ENCODE measurements around the gene RELL2.

RELL2 gene

GRCh38 chr5:141672841-141673813 lies 36.3 kb downstream of the RELL2 start:
- Histone ChIP-seq H3K4me1 (ENCODE audit: control insufficient read depth in 5 of 5, insufficient read depth in 5 of 5, low read length in 5 of 5) (peaks cover 0 to 3% (median 0%) of the 10 kb centered on the region in 5 donors), H3K27ac (ENCODE audit: low read depth, low read length) (no peak overlapping the region), H3K9ac (ENCODE audit: low read length in 5 of 5) (no peak overlapping the region), H3K27me3 (ENCODE audit: control insufficient read depth in 5 of 5, insufficient read depth in 4 of 5, low read length in 5 of 5) (no peaks in the 10 kb centered on the region), H3K36me3 (ENCODE audit: control insufficient read depth in 5 of 5, insufficient read depth in 5 of 5, low read length in 5 of 5) (peaks cover 0 to 61% (median 44%) of the 10 kb centered on the region in 5 donors), H3K4me3 (ENCODE audit: low read depth in 1 of 5, low read length in 5 of 5) (no peak overlapping the region), H3K9me3 (ENCODE audit: control insufficient read depth in 5 of 5, low read length in 5 of 5) (no peaks in the 10 kb centered on the region)

GRCh38 chr5:141674747-141675146 lies 38.0 kb downstream of the RELL2 start:
- Histone ChIP-seq H3K27ac (ENCODE audit: low read depth, low read length) (no peak overlapping the region), H3K4me1 (ENCODE audit: control insufficient read depth in 5 of 5, insufficient read depth in 5 of 5, low read length in 5 of 5) (peaks cover 0 to 10% (median 2%) of the 10 kb centered on the region in 5 donors), H3K36me3 (ENCODE audit: control insufficient read depth in 5 of 5, insufficient read depth in 5 of 5, low read length in 5 of 5) (peaks cover 0 to 53% (median 33%) of the 10 kb centered on the region in 5 donors), H3K4me3 (ENCODE audit: low read depth in 1 of 5, low read length in 5 of 5) (no peak overlapping the region), H3K9ac (ENCODE audit: low read length in 5 of 5) (no peak overlapping the region), H3K27me3 (ENCODE audit: control insufficient read depth in 5 of 5, insufficient read depth in 4 of 5, low read length in 5 of 5) (no peaks in the 10 kb centered on the region), H3K9me3 (ENCODE audit: control insufficient read depth in 5 of 5, low read length in 5 of 5) (no peaks in the 10 kb centered on the region)

GRCh38 chr5:141675672-141676071 lies 38.9 kb downstream of the RELL2 start:
- Histone ChIP-seq H3K27ac (ENCODE audit: low read depth, low read length) (no peak overlapping the region), H3K36me3 (ENCODE audit: control insufficient read depth in 5 of 5, insufficient read depth in 5 of 5, low read length in 5 of 5) (peaks cover 0 to 48% (median 24%) of the 10 kb centered on the region in 5 donors)

GRCh38 chr5:141677415-141677814 lies 40.6 kb downstream of the RELL2 start:
- H3K9ac ChIP-seq (ENCODE audit: low read length in 5 of 5), result no peak overlapping the region
- no peak overlapping the region for H3K4me3 ChIP-seq (ENCODE audit: low read depth in 1 of 5, low read length in 5 of 5)
- H3K36me3 ChIP-seq (ENCODE audit: control insufficient read depth in 5 of 5, insufficient read depth in 5 of 5, low read length in 5 of 5), result peaks cover 0 to 30% (median 7%) of the 10 kb centered on the region in 5 donors
- H3K27ac ChIP-seq (ENCODE audit: low read depth, low read length), result no peak overlapping the region
- H3K4me1 ChIP-seq (ENCODE audit: control insufficient read depth in 5 of 5, insufficient read depth in 5 of 5, low read length in 5 of 5), result peaks cover 2 to 32% (median 12%) of the 10 kb centered on the region in 5 donors
- H3K9me3 ChIP-seq (ENCODE audit: control insufficient read depth in 5 of 5, low read length in 5 of 5), result no peaks in the 10 kb centered on the region
- H3K27me3 ChIP-seq (ENCODE audit: control insufficient read depth in 5 of 5, insufficient read depth in 4 of 5, low read length in 5 of 5), result peaks cover 0 to 4% (median 0%) of the 10 kb centered on the region in 5 donors

More at GRCh38 chr5:141675672-141676071, 38.9 kb downstream of the RELL2 start:
- no peak overlapping the region for H3K4me3 ChIP-seq (ENCODE audit: low read depth in 1 of 5, low read length in 5 of 5)
- H3K27me3 ChIP-seq (ENCODE audit: control insufficient read depth in 5 of 5, insufficient read depth in 4 of 5, low read length in 5 of 5), result no peaks in the 10 kb centered on the region
- no peaks in the 10 kb centered on the region for H3K9me3 ChIP-seq (ENCODE audit: control insufficient read depth in 5 of 5, low read length in 5 of 5)
- H3K9ac ChIP-seq (ENCODE audit: low read length in 5 of 5), result no peak overlapping the region
- H3K4me1 ChIP-seq (ENCODE audit: control insufficient read depth in 5 of 5, insufficient read depth in 5 of 5, low read length in 5 of 5), result peaks cover 0 to 20% (median 3%) of the 10 kb centered on the region in 5 donors

GRCh38 chr5:141680178-141680577 lies 43.4 kb downstream of the RELL2 start:
- H3K4me1 ChIP-seq (ENCODE audit: control insufficient read depth in 5 of 5, insufficient read depth in 5 of 5, low read length in 5 of 5), result peaks cover 3 to 46% (median 21%) of the 10 kb centered on the region in 5 donors
- no peaks in the 10 kb centered on the region for H3K9me3 ChIP-seq (ENCODE audit: control insufficient read depth in 5 of 5, low read length in 5 of 5)
- peak overlapping the region; percentile 87 for H3K27ac ChIP-seq (ENCODE audit: low read depth, low read length)
- H3K27me3 ChIP-seq (ENCODE audit: control insufficient read depth in 5 of 5, insufficient read depth in 4 of 5, low read length in 5 of 5), result peaks cover 0 to 4% (median 0%) of the 10 kb centered on the region in 5 donors
- H3K9ac ChIP-seq (ENCODE audit: low read length in 5 of 5), result peak overlapping the region in 1 of 5 donors; percentile 21
- H3K36me3 ChIP-seq (ENCODE audit: control insufficient read depth in 5 of 5, insufficient read depth in 5 of 5, low read length in 5 of 5), result peaks cover 0 to 12% (median 0%) of the 10 kb centered on the region in 5 donors
- H3K4me3 ChIP-seq (ENCODE audit: low read depth in 1 of 5, low read length in 5 of 5), result peak overlapping the region in 3 of 5 donors; percentile 48 to 68 (median 66)

GRCh38 chr5:141680751-141681201 lies 44.0 kb downstream of the RELL2 start:
- Histone ChIP-seq H3K4me1 (ENCODE audit: control insufficient read depth in 5 of 5, insufficient read depth in 5 of 5, low read length in 5 of 5) (peaks cover 3 to 50% (median 21%) of the 10 kb centered on the region in 5 donors), H3K9me3 (ENCODE audit: control insufficient read depth in 5 of 5, low read length in 5 of 5) (no peaks in the 10 kb centered on the region), H3K36me3 (ENCODE audit: control insufficient read depth in 5 of 5, insufficient read depth in 5 of 5, low read length in 5 of 5) (peaks cover 0 to 11% (median 0%) of the 10 kb centered on the region in 5 donors), H3K9ac (ENCODE audit: low read length in 5 of 5) (peak overlapping the region in 2 of 5 donors; percentile 16 to 21), H3K4me3 (ENCODE audit: low read depth in 1 of 5, low read length in 5 of 5) (peak overlapping the region in 4 of 5 donors; percentile 51 to 68 (median 66)), H3K27ac (ENCODE audit: low read depth, low read length) (peak overlapping the region; percentile 87), H3K27me3 (ENCODE audit: control insufficient read depth in 5 of 5, insufficient read depth in 4 of 5, low read length in 5 of 5) (peaks cover 0 to 4% (median 0%) of the 10 kb centered on the region in 5 donors)

- Histone ChIP-seq H3K4me1 (ENCODE audit: control insufficient read depth in 5 of 5, insufficient read depth in 5 of 5, low read length in 5 of 5) (peaks cover 3 to 51% (median 21%) of the 10 kb centered on the region in 5 donors), H3K9me3 (ENCODE audit: control insufficient read depth in 5 of 5, low read length in 5 of 5) (no peaks in the 10 kb centered on the region), H3K4me3 (ENCODE audit: low read depth in 1 of 5, low read length in 5 of 5) (peak overlapping the region in 4 of 5 donors; percentile 51 to 68 (median 66)), H3K27me3 (ENCODE audit: control insufficient read depth in 5 of 5, insufficient read depth in 4 of 5, low read length in 5 of 5) (peaks cover 0 to 4% (median 0%) of the 10 kb centered on the region in 5 donors), H3K27ac (ENCODE audit: low read depth, low read length) (peak overlapping the region; percentile 87), H3K9ac (ENCODE audit: low read length in 5 of 5) (peak overlapping the region in 4 of 5 donors; percentile 16 to 93 (median 72)), H3K36me3 (ENCODE audit: control insufficient read depth in 5 of 5, insufficient read depth in 5 of 5, low read length in 5 of 5) (peaks cover 0 to 10% (median 0%) of the 10 kb centered on the region in 5 donors)
These were observed 44.5 kb downstream of the RELL2 start for GRCh38 chr5:141681295-141681694.

GRCh38 chr5:141681695-141682641 lies 45.2 kb downstream of the RELL2 start, which contains the start of gene ARAP3:
Gene ARAP3, minus strand, starts transcription at chr5:141682230. Its CDS starts 1,744 bp downstream, at chr5:141680486.
- H3K27me3 ChIP-seq (ENCODE audit: control insufficient read depth in 5 of 5, insufficient read depth in 4 of 5, low read length in 5 of 5), result peaks cover 0 to 4% (median 0%) of the 10 kb centered on the region in 5 donors
- H3K9me3 ChIP-seq (ENCODE audit: control insufficient read depth in 5 of 5, low read length in 5 of 5), result no peaks in the 10 kb centered on the region
- H3K4me3 ChIP-seq (ENCODE audit: low read depth in 1 of 5, low read length in 5 of 5), result peak within 1 kb of the TSS; percentile 50 to 74 (median 67)
- peak within 1 kb of the TSS in 4 of 5 donors; percentile 16 to 93 (median 76) for H3K9ac ChIP-seq (ENCODE audit: low read length in 5 of 5)
- peaks cover 0 to 10% (median 0%) of the 10 kb centered on the region in 5 donors for H3K36me3 ChIP-seq (ENCODE audit: control insufficient read depth in 5 of 5, insufficient read depth in 5 of 5, low read length in 5 of 5)
- H3K27ac ChIP-seq (ENCODE audit: low read depth, low read length), result peak within 1 kb of the TSS; percentile 87
- peaks cover 3 to 54% (median 21%) of the 10 kb centered on the region in 5 donors for H3K4me1 ChIP-seq (ENCODE audit: control insufficient read depth in 5 of 5, insufficient read depth in 5 of 5, low read length in 5 of 5)

- Histone ChIP-seq H3K4me1 (ENCODE audit: control insufficient read depth in 5 of 5, insufficient read depth in 5 of 5, low read length in 5 of 5) (peaks cover 3 to 58% (median 21%) of the 10 kb centered on the region in 5 donors), H3K36me3 (ENCODE audit: control insufficient read depth in 5 of 5, insufficient read depth in 5 of 5, low read length in 5 of 5) (peaks cover 0 to 6% (median 0%) of the 10 kb centered on the region in 5 donors), H3K27ac (ENCODE audit: low read depth, low read length) (peak overlapping the region; percentile 71), H3K27me3 (ENCODE audit: control insufficient read depth in 5 of 5, insufficient read depth in 4 of 5, low read length in 5 of 5) (peaks cover 0 to 4% (median 0%) of the 10 kb centered on the region in 5 donors), H3K9ac (ENCODE audit: low read length in 5 of 5) (no peak overlapping the region), H3K9me3 (ENCODE audit: control insufficient read depth in 5 of 5, low read length in 5 of 5) (no peaks in the 10 kb centered on the region), H3K4me3 (ENCODE audit: low read depth in 1 of 5, low read length in 5 of 5) (no peak overlapping the region)
These were observed 46.9 kb downstream of the RELL2 start for GRCh38 chr5:141683596-141684141.
